GM23338 (cell line): ENCODE data around the gene GALNT7. TPM values are rescaled to one million over a fixed set of nuclear protein-coding genes. Genes with fewer than 3 reads are reported as not detected.

Experiments
- ATAC-seq: fragments of 200-7000 bp; cut with Tn5 transposase; 3 replicates; pipeline ENCODE4 v1.9.1; 2020
- DNase-seq: peaks from one replicate; pipeline ENCODE4 v3.0.0-alpha.2; 2015; ENCODE audit warnings: low spot score
- H2AFZ ChIP-seq: fragments of 200-600 bp; sonication (generic); 2 replicates; pipeline ENCODE4 v1.8.0; 2016; ENCODE audit warnings: antibody characterized with exemption, mild to moderate bottlenecking, moderate library complexity
- H3F3A ChIP-seq: fragments of 200-600 bp; sonication (generic); replicated peaks from 2 replicates; pipeline ENCODE4 v1.8.0; 2017; ENCODE audit warnings: antibody characterized with exemption, mixed run types, low read depth
- H3K27ac ChIP-seq: fragments of 200-600 bp; sonication (generic); 2 replicates; pipeline ENCODE4 v1.6.1; 2016; ENCODE audit warnings: low read depth
- H3K27me3 ChIP-seq: fragments of 200-600 bp; sonication (generic); 2 replicates; pipeline ENCODE4 v1.8.0; 2016; ENCODE audit warnings: mild to moderate bottlenecking, mixed run types, moderate library complexity; ENCODE audit not compliant: insufficient read depth
- H3K36me3 ChIP-seq: fragments of 200-600 bp; sonication (generic); 2 replicates; pipeline ENCODE4 v1.8.0; 2016; ENCODE audit warnings: mild to moderate bottlenecking; ENCODE audit not compliant: insufficient read depth
- H3K4me1 ChIP-seq: fragments of 200-600 bp; sonication (generic); 2 replicates; pipeline ENCODE4 v1.8.0; 2016; ENCODE audit warnings: mild to moderate bottlenecking, moderate library complexity; ENCODE audit not compliant: insufficient read depth
- H3K4me2 ChIP-seq: fragments of 200-600 bp; sonication (generic); 2 replicates; pipeline ENCODE4 v1.7.1; 2017; ENCODE audit warnings: mixed run types
- H3K4me3 ChIP-seq: fragments of 200-600 bp; sonication (generic); 2 replicates; pipeline ENCODE4 v1.6.1; 2016; ENCODE audit warnings: mixed run types
- H3K79me2 ChIP-seq: fragments of 200-600 bp; sonication (generic); replicated peaks from 2 replicates; pipeline ENCODE4 v1.8.0; 2017; ENCODE audit warnings: mild to moderate bottlenecking; ENCODE audit not compliant: insufficient read depth
- H3K9me2 ChIP-seq: fragments of 200-600 bp; sonication (generic); 2 replicates; pipeline ENCODE4 v1.8.0; 2017; ENCODE audit not compliant: insufficient read depth
- H4K20me1 ChIP-seq: fragments of 200-600 bp; sonication (generic); replicated peaks from 2 replicates; pipeline ENCODE4 v1.8.0; 2017; ENCODE audit warnings: mild to moderate bottlenecking; ENCODE audit not compliant: insufficient read depth
- H3K27ac Mint-ChIP-seq: 2 replicates; pipeline ENCODE4 v1.8.0; 2020; ENCODE audit warnings: inconsistent platforms, mild to moderate bottlenecking, moderate library complexity, mixed read lengths
- H3K27me3 Mint-ChIP-seq: 3 replicates; pipeline ENCODE4 v1.8.0; 2022; ENCODE audit warnings: low read depth, mild to moderate bottlenecking, moderate library complexity, mixed read lengths, inconsistent platforms; ENCODE audit not compliant: insufficient read depth, poor library complexity
- H3K36me3 Mint-ChIP-seq: 3 replicates; pipeline ENCODE4 v1.8.0; 2021; ENCODE audit warnings: low read depth, mild to moderate bottlenecking, inconsistent platforms, moderate library complexity, mixed read lengths
- H3K4me1 Mint-ChIP-seq: 3 replicates; pipeline ENCODE4 v1.8.0; 2020; ENCODE audit warnings: mild to moderate bottlenecking, inconsistent platforms, mixed read lengths
- H3K4me3 Mint-ChIP-seq: 3 replicates; pipeline ENCODE4 v1.8.0; 2021; ENCODE audit warnings: moderate library complexity, mild to moderate bottlenecking, inconsistent platforms, mixed read lengths
- H3K9me3 Mint-ChIP-seq: 3 replicates; pipeline ENCODE4 v1.8.0; 2020; ENCODE audit warnings: moderate library complexity, mild to moderate bottlenecking, inconsistent platforms, mixed read lengths
- CREB1 ChIP-seq: fragments of 250-450 bp; sonication (Bioruptor Pico); IDR thresholded peaks from 2 replicates; pipeline ENCODE4 v1.5.0; 2020; ENCODE audit warnings: low read depth, mild to moderate bottlenecking, moderate library complexity
- EZH2 ChIP-seq: fragments of 200-600 bp; sonication (generic); IDR thresholded peaks from one replicate; pipeline ENCODE4 v1.8.0; 2017; ENCODE audit warnings: antibody characterized with exemption, mild to moderate bottlenecking, low read depth; ENCODE audit not compliant: unreplicated experiment
- EZH2phosphoT487 ChIP-seq: fragments of 200-600 bp; sonication (generic); IDR thresholded peaks from one replicate; pipeline ENCODE4 v1.8.1; 2018; ENCODE audit warnings: antibody characterized with exemption; ENCODE audit not compliant: unreplicated experiment
- JUNB ChIP-seq: IDR thresholded peaks from one replicate; pipeline ENCODE4 v1.6.1; 2016; ENCODE audit warnings: antibody characterized with exemption; ENCODE audit not compliant: unreplicated experiment
- NANOG ChIP-seq: IDR thresholded peaks from 2 replicates; pipeline ENCODE4 v1.6.1; 2016; ENCODE audit warnings: antibody characterized with exemption, borderline replicate concordance
- POLR2AphosphoS5 ChIP-seq: IDR thresholded peaks from 2 replicates; pipeline ENCODE4 v1.6.1; 2016; ENCODE audit warnings: antibody characterized with exemption, low read depth
- STAT1 ChIP-seq: IDR thresholded peaks from one replicate; pipeline ENCODE4 v1.6.1; 2016; ENCODE audit warnings: antibody characterized with exemption; ENCODE audit not compliant: unreplicated experiment
- ZNF114 ChIP-seq: fragments of 250-450 bp; sonication (Bioruptor Pico); IDR thresholded peaks from 2 replicates; pipeline ENCODE4 v1.5.0; 2020; ENCODE audit warnings: mild to moderate bottlenecking, moderate library complexity
- ZNF331 ChIP-seq: fragments of 250-450 bp; sonication (Bioruptor Pico); IDR thresholded peaks from 2 replicates; pipeline ENCODE4 v1.5.0; 2020; ENCODE audit warnings: low read depth, mild to moderate bottlenecking, moderate library complexity
- polyA plus RNA-seq: library from polyadenylated mRNA; unstranded; fragments of >200 nt; fragmentation: Nextera tagmentation; extraction: Ambion mirVana; gene quantifications from 2 replicates; pipeline ENCODE4 v1.2.1, GENCODE V29; 2016
- total RNA-seq: library from RNA; depleted of rRNA; stranded (reverse); fragments of >200 nt; shearing (Covaris generic); gene quantifications from 2 replicates; pipeline ENCODE4 v1.2.3, GENCODE V29; 2014
- TF ChIP-seq, protein P1 (sequence below): fragments of 250-450 bp; sonication (Bioruptor Pico); IDR thresholded peaks from 2 replicates; pipeline ENCODE4 v1.5.0; 2020; ENCODE audit warnings: mild to moderate bottlenecking, moderate library complexity
- TF ChIP-seq, protein P2 (sequence below): IDR thresholded peaks from 2 replicates; pipeline ENCODE4 v1.6.1; 2016; ENCODE audit warnings: antibody characterized with exemption
- TF ChIP-seq, protein P3 (sequence below), 2 experiments: fragments of 200-600 bp in 1 of 2; sonication (generic) in 1 of 2; conservative IDR thresholded peaks; 2 replicates each; pipeline versions ENCODE4 v1.5.1 to v1.6.1; 2016 to 2017; ENCODE audit warnings: antibody characterized with exemption in 2 of 2, low read depth in 2 of 2, mild to moderate bottlenecking in 2 of 2, moderate library complexity in 1 of 2
- TF ChIP-seq, protein P4 (sequence below): IDR thresholded peaks from one replicate; pipeline ENCODE4 v1.6.1; 2018; ENCODE audit warnings: antibody characterized with exemption; ENCODE audit not compliant: unreplicated experiment

Gene GALNT7
- total and polyA plus RNA-seq, 2 experiments from 2014 or later: 31.8 to 72.2 TPM

DNA sequence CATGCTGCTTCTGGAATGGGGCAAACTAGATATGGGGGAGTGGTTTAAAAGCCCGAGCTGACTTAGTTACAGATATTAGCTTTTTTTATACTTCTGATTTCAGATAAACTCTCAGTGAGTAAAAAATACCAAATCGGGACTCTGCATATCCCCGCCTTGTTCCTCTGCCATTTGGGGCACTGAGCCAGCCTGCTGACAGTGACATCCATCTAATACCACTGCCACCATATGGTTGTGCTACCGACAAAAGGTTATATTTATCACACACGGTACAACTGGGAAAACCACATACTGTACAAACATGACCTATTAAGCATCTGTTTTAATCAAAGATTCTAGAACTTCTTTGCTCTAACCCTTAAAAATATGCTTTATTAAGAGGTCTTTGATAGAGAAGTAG lies 78.7 kb downstream of the GALNT7 start:
- H3K79me2 ChIP-seq: peaks cover 84% of the 10 kb centered on the region
- H3K9me2 ChIP-seq: no peaks in the 10 kb centered on the region
- H3K4me1 ChIP-seq: peaks cover 73% of the 10 kb centered on the region
- H3K27ac ChIP-seq: peak overlapping the region; percentile 88
- peak overlapping the region; percentile 67 for H3K4me2 ChIP-seq
- no peak for TF ChIP-seq JUNB
- no peak for TF ChIP-seq ZNF114 (CRISPR knock-in tag)
- TF ChIP-seq STAT1: no peak
- TF ChIP-seq EZH2phosphoT487: no peak
- TF ChIP-seq NANOG: no peak
- TF ChIP-seq, protein P1, sequence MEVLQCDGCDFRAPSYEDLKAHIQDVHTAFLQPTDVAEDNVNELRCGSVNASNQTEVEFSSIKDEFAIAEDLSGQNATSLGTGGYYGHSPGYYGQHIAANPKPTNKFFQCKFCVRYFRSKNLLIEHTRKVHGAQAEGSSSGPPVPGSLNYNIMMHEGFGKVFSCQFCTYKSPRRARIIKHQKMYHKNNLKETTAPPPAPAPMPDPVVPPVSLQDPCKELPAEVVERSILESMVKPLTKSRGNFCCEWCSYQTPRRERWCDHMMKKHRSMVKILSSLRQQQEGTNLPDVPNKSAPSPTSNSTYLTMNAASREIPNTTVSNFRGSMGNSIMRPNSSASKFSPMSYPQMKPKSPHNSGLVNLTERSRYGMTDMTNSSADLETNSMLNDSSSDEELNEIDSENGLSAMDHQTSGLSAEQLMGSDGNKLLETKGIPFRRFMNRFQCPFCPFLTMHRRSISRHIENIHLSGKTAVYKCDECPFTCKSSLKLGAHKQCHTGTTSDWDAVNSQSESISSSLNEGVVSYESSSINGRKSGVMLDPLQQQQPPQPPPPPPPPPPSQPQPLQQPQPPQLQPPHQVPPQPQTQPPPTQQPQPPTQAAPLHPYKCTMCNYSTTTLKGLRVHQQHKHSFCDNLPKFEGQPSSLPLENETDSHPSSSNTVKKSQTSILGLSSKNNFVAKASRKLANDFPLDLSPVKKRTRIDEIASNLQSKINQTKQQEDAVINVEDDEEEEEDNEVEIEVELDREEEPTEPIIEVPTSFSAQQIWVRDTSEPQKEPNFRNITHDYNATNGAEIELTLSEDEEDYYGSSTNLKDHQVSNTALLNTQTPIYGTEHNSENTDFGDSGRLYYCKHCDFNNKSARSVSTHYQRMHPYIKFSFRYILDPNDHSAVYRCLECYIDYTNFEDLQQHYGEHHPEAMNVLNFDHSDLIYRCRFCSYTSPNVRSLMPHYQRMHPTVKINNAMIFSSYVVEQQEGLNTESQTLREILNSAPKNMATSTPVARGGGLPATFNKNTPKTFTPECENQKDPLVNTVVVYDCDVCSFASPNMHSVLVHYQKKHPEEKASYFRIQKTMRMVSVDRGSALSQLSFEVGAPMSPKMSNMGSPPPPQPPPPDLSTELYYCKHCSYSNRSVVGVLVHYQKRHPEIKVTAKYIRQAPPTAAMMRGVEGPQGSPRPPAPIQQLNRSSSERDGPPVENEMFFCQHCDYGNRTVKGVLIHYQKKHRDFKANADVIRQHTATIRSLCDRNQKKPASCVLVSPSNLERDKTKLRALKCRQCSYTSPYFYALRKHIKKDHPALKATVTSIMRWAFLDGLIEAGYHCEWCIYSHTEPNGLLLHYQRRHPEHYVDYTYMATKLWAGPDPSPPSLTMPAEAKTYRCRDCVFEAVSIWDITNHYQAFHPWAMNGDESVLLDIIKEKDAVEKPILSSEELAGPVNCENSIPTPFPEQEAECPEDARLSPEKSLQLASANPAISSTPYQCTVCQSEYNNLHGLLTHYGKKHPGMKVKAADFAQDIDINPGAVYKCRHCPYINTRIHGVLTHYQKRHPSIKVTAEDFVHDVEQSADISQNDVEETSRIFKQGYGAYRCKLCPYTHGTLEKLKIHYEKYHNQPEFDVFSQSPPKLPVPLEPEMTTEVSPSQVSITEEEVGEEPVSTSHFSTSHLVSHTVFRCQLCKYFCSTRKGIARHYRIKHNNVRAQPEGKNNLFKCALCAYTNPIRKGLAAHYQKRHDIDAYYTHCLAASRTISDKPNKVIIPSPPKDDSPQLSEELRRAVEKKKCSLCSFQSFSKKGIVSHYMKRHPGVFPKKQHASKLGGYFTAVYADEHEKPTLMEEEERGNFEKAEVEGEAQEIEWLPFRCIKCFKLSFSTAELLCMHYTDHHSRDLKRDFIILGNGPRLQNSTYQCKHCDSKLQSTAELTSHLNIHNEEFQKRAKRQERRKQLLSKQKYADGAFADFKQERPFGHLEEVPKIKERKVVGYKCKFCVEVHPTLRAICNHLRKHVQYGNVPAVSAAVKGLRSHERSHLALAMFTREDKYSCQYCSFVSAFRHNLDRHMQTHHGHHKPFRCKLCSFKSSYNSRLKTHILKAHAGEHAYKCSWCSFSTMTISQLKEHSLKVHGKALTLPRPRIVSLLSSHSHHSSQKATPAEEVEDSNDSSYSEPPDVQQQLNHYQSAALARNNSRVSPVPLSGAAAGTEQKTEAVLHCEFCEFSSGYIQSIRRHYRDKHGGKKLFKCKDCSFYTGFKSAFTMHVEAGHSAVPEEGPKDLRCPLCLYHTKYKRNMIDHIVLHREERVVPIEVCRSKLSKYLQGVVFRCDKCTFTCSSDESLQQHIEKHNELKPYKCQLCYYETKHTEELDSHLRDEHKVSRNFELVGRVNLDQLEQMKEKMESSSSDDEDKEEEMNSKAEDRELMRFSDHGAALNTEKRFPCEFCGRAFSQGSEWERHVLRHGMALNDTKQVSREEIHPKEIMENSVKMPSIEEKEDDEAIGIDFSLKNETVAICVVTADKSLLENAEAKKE: no peak
- TF ChIP-seq CREB1 (CRISPR knock-in tag): no peak
- TF ChIP-seq, protein P2, sequence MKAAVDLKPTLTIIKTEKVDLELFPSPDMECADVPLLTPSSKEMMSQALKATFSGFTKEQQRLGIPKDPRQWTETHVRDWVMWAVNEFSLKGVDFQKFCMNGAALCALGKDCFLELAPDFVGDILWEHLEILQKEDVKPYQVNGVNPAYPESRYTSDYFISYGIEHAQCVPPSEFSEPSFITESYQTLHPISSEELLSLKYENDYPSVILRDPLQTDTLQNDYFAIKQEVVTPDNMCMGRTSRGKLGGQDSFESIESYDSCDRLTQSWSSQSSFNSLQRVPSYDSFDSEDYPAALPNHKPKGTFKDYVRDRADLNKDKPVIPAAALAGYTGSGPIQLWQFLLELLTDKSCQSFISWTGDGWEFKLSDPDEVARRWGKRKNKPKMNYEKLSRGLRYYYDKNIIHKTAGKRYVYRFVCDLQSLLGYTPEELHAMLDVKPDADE: no peak
- no peak for TF ChIP-seq ZNF331 (CRISPR knock-in tag)
- no peak for TF ChIP-seq POLR2AphosphoS5
- TF ChIP-seq, protein P3, sequence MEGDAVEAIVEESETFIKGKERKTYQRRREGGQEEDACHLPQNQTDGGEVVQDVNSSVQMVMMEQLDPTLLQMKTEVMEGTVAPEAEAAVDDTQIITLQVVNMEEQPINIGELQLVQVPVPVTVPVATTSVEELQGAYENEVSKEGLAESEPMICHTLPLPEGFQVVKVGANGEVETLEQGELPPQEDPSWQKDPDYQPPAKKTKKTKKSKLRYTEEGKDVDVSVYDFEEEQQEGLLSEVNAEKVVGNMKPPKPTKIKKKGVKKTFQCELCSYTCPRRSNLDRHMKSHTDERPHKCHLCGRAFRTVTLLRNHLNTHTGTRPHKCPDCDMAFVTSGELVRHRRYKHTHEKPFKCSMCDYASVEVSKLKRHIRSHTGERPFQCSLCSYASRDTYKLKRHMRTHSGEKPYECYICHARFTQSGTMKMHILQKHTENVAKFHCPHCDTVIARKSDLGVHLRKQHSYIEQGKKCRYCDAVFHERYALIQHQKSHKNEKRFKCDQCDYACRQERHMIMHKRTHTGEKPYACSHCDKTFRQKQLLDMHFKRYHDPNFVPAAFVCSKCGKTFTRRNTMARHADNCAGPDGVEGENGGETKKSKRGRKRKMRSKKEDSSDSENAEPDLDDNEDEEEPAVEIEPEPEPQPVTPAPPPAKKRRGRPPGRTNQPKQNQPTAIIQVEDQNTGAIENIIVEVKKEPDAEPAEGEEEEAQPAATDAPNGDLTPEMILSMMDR (conservative IDR thresholded peaks at IDR 0.05; ENCODE audit: low read depth in 2 of 2): no peak
- no peak for TF ChIP-seq EZH2
- TF ChIP-seq, protein P4, sequence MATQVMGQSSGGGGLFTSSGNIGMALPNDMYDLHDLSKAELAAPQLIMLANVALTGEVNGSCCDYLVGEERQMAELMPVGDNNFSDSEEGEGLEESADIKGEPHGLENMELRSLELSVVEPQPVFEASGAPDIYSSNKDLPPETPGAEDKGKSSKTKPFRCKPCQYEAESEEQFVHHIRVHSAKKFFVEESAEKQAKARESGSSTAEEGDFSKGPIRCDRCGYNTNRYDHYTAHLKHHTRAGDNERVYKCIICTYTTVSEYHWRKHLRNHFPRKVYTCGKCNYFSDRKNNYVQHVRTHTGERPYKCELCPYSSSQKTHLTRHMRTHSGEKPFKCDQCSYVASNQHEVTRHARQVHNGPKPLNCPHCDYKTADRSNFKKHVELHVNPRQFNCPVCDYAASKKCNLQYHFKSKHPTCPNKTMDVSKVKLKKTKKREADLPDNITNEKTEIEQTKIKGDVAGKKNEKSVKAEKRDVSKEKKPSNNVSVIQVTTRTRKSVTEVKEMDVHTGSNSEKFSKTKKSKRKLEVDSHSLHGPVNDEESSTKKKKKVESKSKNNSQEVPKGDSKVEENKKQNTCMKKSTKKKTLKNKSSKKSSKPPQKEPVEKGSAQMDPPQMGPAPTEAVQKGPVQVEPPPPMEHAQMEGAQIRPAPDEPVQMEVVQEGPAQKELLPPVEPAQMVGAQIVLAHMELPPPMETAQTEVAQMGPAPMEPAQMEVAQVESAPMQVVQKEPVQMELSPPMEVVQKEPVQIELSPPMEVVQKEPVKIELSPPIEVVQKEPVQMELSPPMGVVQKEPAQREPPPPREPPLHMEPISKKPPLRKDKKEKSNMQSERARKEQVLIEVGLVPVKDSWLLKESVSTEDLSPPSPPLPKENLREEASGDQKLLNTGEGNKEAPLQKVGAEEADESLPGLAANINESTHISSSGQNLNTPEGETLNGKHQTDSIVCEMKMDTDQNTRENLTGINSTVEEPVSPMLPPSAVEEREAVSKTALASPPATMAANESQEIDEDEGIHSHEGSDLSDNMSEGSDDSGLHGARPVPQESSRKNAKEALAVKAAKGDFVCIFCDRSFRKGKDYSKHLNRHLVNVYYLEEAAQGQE: no peak
- H3K9me3 Mint-ChIP-seq: no peaks in the 10 kb centered on the region
- no peak overlapping the region for H2AFZ ChIP-seq
- peak overlapping the region; percentile 26; the same call in 1 of the 2 replicates for H3K27ac Mint-ChIP-seq
- peaks cover 81% of the 10 kb centered on the region for H3K4me1 Mint-ChIP-seq
- no peak overlapping the region for H3K4me3 ChIP-seq
- DNase-seq (no peak), ATAC-seq (no peak)
- H3K4me3 Mint-ChIP-seq: no peak overlapping the region; the same call in 2 of the 3 replicates
- H4K20me1 ChIP-seq: 0 out of 2 replicates have a peak, but pooled peaks cover 5% of the 10 kb centered on the region
- H3K27me3 ChIP-seq: no peaks in the 10 kb centered on the region
- peaks cover 15% of the 10 kb centered on the region for H3K36me3 Mint-ChIP-seq
- H3F3A ChIP-seq: no peaks in the 10 kb centered on the region; the same call in 1 of the 2 replicates
- H3K36me3 ChIP-seq: no peaks in the 10 kb centered on the region
- H3K27me3 Mint-ChIP-seq: no peaks in the 10 kb centered on the region
